ENCODE data around the gene DDA1.

DNA sequence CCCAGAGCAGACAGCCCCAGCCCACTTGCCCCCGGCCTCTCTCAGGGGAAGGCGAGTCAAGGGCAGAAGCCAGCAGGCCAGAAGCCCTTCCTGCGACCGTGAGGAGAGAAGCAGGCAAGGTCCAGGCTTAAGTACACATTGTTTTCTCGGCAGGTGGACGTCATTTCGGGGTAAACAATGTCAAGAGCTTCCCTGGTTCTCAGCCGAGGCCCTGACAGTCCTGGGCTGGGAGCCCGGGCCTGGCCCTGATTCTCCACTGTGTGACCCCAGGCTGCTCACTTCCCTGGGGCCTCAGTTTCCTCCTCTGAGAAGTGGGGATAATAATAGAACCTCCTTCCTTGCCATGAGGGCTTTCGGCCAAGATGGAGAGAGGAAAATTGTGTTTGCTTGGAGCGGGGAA is 48.4 kb downstream of the DDA1 start:
- TF ChIP-seq, protein P1, sequence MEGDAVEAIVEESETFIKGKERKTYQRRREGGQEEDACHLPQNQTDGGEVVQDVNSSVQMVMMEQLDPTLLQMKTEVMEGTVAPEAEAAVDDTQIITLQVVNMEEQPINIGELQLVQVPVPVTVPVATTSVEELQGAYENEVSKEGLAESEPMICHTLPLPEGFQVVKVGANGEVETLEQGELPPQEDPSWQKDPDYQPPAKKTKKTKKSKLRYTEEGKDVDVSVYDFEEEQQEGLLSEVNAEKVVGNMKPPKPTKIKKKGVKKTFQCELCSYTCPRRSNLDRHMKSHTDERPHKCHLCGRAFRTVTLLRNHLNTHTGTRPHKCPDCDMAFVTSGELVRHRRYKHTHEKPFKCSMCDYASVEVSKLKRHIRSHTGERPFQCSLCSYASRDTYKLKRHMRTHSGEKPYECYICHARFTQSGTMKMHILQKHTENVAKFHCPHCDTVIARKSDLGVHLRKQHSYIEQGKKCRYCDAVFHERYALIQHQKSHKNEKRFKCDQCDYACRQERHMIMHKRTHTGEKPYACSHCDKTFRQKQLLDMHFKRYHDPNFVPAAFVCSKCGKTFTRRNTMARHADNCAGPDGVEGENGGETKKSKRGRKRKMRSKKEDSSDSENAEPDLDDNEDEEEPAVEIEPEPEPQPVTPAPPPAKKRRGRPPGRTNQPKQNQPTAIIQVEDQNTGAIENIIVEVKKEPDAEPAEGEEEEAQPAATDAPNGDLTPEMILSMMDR (IDR thresholded peaks at IDR 0.05): no peak
- TF ChIP-seq EZH2 (IDR thresholded peaks at IDR 0.05) (no peak), EZH2phosphoT487 (IDR thresholded peaks at IDR 0.05) (no peak)
